Esophagus (tissue), 2 donors: ENCODE measurements around the gene ARF4. TPM values are rescaled to one million over a fixed set of nuclear protein-coding genes. Genes with fewer than 3 reads are reported as not detected.

Source experiments
- H3K27ac ChIP-seq, 2 donors: one replicate each; pipeline ENCODE4 v1.5.1; 2013; ENCODE audit warnings: low read depth in 2 of 2, mild to moderate bottlenecking in 2 of 2, inconsistent platforms in 1 of 2, low read length in 1 of 2, moderate library complexity in 1 of 2
- H3K27me3 ChIP-seq, 2 donors: one replicate each; pipeline ENCODE4 v1.6.1; 2013; ENCODE audit warnings: low read length in 2 of 2, control low read depth in 1 of 2, mild to moderate bottlenecking in 1 of 2; ENCODE audit not compliant: insufficient read depth in 2 of 2, control insufficient read depth in 1 of 2
- H3K36me3 ChIP-seq, 2 donors: one replicate each; pipeline ENCODE4 v1.6.1; 2013; ENCODE audit warnings: low read length in 1 of 2; ENCODE audit not compliant: control insufficient read depth in 2 of 2, insufficient read depth in 2 of 2
- H3K4me1 ChIP-seq, 2 donors: one replicate each; pipeline ENCODE4 v1.6.1; 2013; ENCODE audit warnings: low read length in 1 of 2; ENCODE audit not compliant: control insufficient read depth in 2 of 2, insufficient read depth in 2 of 2
- H3K4me3 ChIP-seq, 2 donors: one replicate each; pipeline ENCODE4 v1.5.1; 2013; ENCODE audit warnings: low read length in 2 of 2, mild to moderate bottlenecking in 2 of 2, low read depth in 1 of 2, moderate library complexity in 1 of 2
- H3K9me3 ChIP-seq, 2 donors: one replicate each; pipeline ENCODE4 v1.6.1; 2013; ENCODE audit warnings: mild to moderate bottlenecking in 2 of 2, low read depth in 1 of 2, low read length in 1 of 2, moderate library complexity in 1 of 2; ENCODE audit not compliant: control insufficient read depth in 2 of 2, insufficient read depth in 1 of 2
- polyA plus RNA-seq, 2 donors: library from polyadenylated mRNA; stranded (reverse); fragments of 200-250 nt; gene quantifications; one replicate each; pipeline ENCODE4 v1.2.3, GENCODE V29; 2013
- donor health status: healthy with polysubstance abuse.
- donor health status: Bipolar disorder and iron deficiency.

ARF4 gene
- polyA plus RNA-seq, 2 donors = 74.8 to 113 TPM

DNA sequence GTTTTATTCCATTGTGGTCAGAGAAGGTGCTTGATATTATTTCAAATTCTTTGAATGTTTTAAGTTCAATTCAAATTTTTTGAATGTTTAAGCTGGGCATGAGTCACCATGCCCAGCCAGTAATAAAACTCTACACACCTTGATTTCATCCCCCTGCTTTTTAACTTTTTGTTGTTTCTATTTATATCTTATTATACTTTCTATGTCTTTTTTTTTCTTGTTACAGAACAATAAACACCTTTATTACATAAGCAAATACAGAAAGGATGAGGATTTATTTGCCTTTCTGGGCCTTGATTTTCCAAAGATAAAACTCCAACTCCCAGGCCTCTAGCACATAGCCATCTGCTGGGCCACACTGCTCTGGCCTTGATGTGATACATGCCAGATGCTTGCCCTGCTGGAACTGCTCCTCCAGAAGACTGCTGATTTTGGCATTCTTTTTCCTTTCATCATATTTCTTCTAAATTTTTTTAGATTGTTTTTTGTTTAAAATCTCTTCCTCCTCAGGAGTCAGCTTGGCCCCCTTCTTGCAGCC is 67.0 kb downstream of the ARF4 start:
- Histone ChIP-seq H3K9me3 (no peaks in the 10 kb centered on the region), H3K27ac (no peak overlapping the region), H3K4me3 (no peak overlapping the region), H3K27me3 (peaks cover 0 to 3% of the 10 kb centered on the region in 2 donors), H3K36me3 (no peaks in the 10 kb centered on the region), H3K4me1 (no peaks in the 10 kb centered on the region)

Other genes starting within 250 kb of the ARF4 start
- under 1 TPM; 0.06 to 0.24 TPM for gene DNAH12, start 53.0 kb downstream of the ARF4 start, polyA plus RNA-seq
- gene PDE12, start 41.1 kb downstream of the ARF4 start, polyA plus RNA-seq = 1 to 10 TPM; 3.0 to 7.7 TPM
- gene DENND6A, start 95.7 kb upstream of the ARF4 start, polyA plus RNA-seq = 1 to 10 TPM; 6.0 to 6.8 TPM
- gene SLMAP, start 159.0 kb upstream of the ARF4 start, polyA plus RNA-seq = 10 to 100 TPM; 22.0 to 31.5 TPM